Neutrophil (primary cell): ENCODE data around the gene BANP.
"Not testable (repeated sequence)": the region's sequence is repeated elsewhere in the genome, so short reads cannot be mapped to it uniquely, and the experiment has no call there.

Experiments used
- H3K27ac ChIP-seq: fragments of 200-600 bp; sonication (generic); 2 replicates; pipeline ENCODE4 v1.5.1; 2016; ENCODE audit warnings: mild to moderate bottlenecking, moderate library complexity
- H3K27me3 ChIP-seq: fragments of 200-600 bp; sonication (generic); 2 replicates; pipeline ENCODE4 v1.6.0; 2016; ENCODE audit warnings: mild to moderate bottlenecking
- H3K36me3 ChIP-seq: fragments of 200-600 bp; sonication (generic); 2 replicates; pipeline ENCODE4 v1.5.1; 2017
- H3K4me1 ChIP-seq, 2 experiments: fragments of 200-600 bp in 1 of 2; sonication (generic) in 1 of 2; 1 replicate in 1 of 2; 2 replicates in 1 of 2; pipeline versions ENCODE4 v1.5.1 to v1.6.1; 2013 to 2016; ENCODE audit warnings: low read depth in 1 of 2, low read length in 1 of 2, mild to moderate bottlenecking in 1 of 2, moderate library complexity in 1 of 2; ENCODE audit not compliant: control insufficient read depth in 1 of 2, insufficient read depth in 1 of 2
- H3K4me3 ChIP-seq, 2 experiments: fragments of 200-600 bp in 1 of 2; sonication (generic) in 1 of 2; 1 replicate in 1 of 2; 2 replicates in 1 of 2; pipeline ENCODE4 v1.5.1; 2013 to 2016; ENCODE audit warnings: low read depth in 1 of 2, low read length in 1 of 2, mild to moderate bottlenecking in 1 of 2, moderate library complexity in 1 of 2
- H3K9me3 ChIP-seq: fragments of 200-600 bp; sonication (generic); 2 replicates; pipeline ENCODE4 v1.5.1; 2016
- TF ChIP-seq, protein P1 (sequence below): fragments of 200-600 bp; sonication (generic); IDR thresholded peaks from 2 replicates; pipeline ENCODE4 v1.5.1; 2016; ENCODE audit warnings: antibody characterized with exemption

The BANP gene

DNA sequence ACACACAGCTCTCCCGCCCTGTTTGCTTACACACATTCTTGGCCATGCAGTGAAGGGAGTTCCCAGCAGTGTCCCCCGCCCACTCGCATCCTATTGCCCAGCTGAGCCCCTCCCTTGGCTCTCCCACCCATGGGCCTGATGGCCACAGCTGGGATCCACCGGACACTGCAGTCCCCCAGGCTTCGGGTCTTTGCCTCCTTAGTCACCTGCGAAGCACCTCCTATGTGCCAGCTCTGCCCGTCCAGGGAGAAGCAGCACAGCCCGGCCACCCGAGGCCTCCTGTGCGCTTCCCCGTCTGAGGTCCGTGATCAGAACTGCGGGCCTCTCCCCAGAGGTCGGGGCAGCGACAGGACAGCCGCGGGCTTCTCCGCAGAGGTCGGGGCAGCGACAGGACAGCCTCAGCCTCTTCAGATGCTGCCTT, 136.9 kb downstream of the BANP start:
- no peaks in the 10 kb centered on the region for H3K36me3 ChIP-seq
- no peak overlapping the region for H3K27ac ChIP-seq
- peaks cover 32% of the 10 kb centered on the region for H3K27me3 ChIP-seq
- no peaks in the 10 kb centered on the region for H3K4me1 ChIP-seq
- TF ChIP-seq, protein P1, sequence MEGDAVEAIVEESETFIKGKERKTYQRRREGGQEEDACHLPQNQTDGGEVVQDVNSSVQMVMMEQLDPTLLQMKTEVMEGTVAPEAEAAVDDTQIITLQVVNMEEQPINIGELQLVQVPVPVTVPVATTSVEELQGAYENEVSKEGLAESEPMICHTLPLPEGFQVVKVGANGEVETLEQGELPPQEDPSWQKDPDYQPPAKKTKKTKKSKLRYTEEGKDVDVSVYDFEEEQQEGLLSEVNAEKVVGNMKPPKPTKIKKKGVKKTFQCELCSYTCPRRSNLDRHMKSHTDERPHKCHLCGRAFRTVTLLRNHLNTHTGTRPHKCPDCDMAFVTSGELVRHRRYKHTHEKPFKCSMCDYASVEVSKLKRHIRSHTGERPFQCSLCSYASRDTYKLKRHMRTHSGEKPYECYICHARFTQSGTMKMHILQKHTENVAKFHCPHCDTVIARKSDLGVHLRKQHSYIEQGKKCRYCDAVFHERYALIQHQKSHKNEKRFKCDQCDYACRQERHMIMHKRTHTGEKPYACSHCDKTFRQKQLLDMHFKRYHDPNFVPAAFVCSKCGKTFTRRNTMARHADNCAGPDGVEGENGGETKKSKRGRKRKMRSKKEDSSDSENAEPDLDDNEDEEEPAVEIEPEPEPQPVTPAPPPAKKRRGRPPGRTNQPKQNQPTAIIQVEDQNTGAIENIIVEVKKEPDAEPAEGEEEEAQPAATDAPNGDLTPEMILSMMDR = no peak
- H3K9me3 ChIP-seq = no peaks in the 10 kb centered on the region
- H3K4me3 ChIP-seq = no peak overlapping the region

DNA sequence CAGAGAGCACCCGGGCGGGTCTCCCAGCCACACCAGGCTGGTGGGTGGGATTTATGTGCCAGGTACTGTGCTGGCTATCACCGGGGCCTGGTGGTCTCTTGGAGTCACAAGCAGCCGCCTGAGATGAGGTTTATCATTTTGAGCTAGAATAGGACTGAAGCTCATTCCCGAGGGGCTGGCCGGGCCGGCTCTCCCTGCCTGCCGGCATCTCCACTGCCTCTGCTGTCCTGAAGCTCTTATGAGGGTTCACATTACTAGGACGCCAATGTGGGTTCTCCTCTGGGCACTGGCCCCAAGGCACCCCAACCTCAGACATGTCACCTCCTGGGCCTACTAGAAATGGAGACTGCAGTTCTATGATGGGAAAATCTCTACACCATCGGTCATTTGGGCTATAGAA, 137.4 kb downstream of the BANP start:
- H3K36me3 ChIP-seq, H3K4me3 ChIP-seq, H3K4me1 ChIP-seq, H3K27ac ChIP-seq, H3K9me3 ChIP-seq: not testable (repeated sequence)
- peaks cover 32% of the 10 kb centered on the region for H3K27me3 ChIP-seq

DNA sequence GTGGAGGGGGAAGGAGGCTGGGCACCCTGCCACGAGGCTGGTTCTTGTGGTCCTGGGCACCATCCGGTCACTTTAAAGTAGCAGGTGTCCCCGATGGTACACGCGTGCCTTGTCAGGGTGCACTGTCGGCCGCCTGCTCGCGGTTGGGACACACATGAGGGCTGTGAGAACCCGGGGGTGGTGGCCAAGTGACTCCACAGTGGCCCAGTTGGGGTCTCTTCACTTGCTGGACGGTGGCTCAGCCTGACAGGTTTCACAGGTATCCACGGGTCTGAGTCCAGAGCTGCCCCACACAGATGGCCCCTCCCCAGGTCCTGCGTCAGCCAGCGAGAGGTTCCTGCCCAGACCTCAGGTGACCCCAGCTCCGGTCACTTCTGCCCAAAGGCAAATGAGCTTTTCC, 137.8 kb downstream of the BANP start:
- H3K4me1 ChIP-seq, H3K9me3 ChIP-seq, H3K4me3 ChIP-seq, H3K27ac ChIP-seq, H3K36me3 ChIP-seq: not testable (repeated sequence)
- H3K27me3 ChIP-seq = peaks cover 32% of the 10 kb centered on the region

DNA sequence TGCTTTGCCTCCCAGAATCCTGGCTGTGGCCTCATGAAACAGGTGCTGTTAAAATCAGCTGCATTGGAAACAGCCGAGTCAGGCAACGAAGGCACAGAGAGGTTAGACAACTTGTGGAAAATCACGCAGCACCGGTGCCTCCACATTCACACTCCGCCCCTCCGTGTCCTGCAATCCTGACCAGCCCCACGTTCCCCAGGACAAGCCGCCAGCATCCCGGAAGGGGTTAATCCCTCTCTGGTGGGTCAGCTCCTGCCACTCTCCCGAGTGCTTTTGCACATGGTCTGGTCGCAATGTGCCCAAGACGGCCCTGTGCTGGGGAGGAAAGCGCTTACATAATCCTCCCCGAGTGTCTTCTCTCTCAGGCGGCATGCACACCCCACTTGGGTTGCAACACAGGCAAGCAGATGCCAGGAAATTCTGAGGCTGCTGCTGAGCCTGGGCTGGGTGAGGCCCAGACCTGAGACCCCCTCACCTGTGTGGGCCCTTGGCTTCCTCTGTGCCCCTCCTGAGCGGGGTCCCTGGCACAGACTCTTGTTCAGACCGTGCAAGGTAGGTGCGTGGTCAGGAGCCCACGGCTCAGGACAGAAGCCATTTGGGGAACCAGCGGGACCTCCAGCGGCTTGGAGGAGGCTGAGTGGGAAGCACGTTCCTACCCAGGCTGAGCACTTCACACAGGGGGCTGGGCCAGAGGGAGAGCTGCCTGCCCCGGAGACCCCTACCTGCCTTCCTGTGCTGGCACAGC, 138.6 kb downstream of the BANP start:
- H3K36me3 ChIP-seq, H3K4me3 ChIP-seq, H3K27ac ChIP-seq, H3K4me1 ChIP-seq, H3K9me3 ChIP-seq: not testable (repeated sequence)
- H3K27me3 ChIP-seq = peaks cover 32% of the 10 kb centered on the region

GRCh38 chr16:88090377-88091175, 139.3 kb downstream of the BANP start:
- H3K4me1 ChIP-seq, H3K4me3 ChIP-seq, H3K9me3 ChIP-seq, H3K27ac ChIP-seq, H3K36me3 ChIP-seq: not testable (repeated sequence)
- H3K27me3 ChIP-seq = peaks cover 32% of the 10 kb centered on the region

GRCh38 chr16:88091221-88091971, 140.2 kb downstream of the BANP start:
- H3K4me1 ChIP-seq, H3K27ac ChIP-seq, H3K4me3 ChIP-seq, H3K9me3 ChIP-seq, H3K36me3 ChIP-seq: not testable (repeated sequence)
- H3K27me3 ChIP-seq = peaks cover 32% of the 10 kb centered on the region

DNA sequence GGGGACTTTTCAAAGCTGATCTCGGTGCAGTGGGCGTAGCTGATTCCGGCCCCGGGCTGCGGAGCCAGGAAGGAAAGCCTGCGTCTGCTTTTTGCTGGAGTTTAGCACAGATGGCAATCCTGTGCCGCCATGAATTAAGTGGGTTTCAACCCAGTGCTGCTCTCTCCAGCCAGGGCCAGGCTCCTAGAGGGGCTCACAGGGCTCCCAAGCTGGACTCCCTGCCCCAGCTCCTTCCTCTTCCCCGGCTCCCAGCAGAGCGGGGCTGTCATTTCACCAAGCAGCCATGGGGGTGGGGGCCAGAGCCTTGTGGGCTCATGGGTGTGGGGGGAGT, 140.7 kb downstream of the BANP start:
- H3K9me3 ChIP-seq, H3K36me3 ChIP-seq, H3K27ac ChIP-seq, H3K4me1 ChIP-seq, H3K4me3 ChIP-seq: not testable (repeated sequence)
- peaks cover 32% of the 10 kb centered on the region for H3K27me3 ChIP-seq

DNA sequence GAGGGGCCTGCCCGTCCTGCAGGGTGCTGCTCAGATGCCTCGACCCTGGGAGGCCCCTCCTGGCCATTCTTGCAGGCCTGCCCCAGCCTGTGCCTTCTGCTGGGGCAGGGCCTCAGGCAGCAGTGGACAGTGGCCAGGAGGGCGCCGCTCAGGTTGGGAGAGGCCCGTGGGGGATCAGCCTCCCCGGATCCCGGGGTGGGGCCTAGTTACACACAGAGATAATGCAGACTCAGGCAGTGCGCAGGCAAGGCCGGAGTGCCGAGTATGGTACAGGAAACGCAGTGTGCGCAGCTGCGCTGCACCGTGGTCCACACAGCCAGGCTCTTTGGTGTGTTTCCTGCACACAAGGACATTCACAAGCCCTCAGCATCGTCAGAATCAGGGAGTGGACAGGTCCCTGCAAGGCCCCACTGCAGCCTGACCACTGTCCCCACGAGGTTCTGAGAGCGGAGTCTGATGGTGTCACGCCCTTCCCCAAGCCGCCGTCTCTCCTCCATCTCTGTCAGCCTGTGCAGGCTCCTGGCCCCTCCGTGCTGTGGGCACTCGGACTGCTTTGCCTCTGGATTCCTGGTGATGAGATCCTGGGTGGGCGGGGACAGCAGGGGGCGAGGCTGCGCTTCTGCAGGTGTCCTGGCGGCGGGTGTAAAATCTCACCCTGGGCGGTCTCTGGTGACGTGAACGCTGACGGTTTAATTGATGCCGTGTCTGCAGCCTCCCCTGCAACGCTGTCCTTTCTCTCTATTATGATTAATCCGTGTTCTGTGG, 141.7 kb downstream of the BANP start:
- H3K4me3 ChIP-seq, H3K36me3 ChIP-seq, H3K4me1 ChIP-seq, H3K9me3 ChIP-seq, H3K27ac ChIP-seq: not testable (repeated sequence)
- H3K27me3 ChIP-seq = peaks cover 32% of the 10 kb centered on the region

GRCh38 chr16:88093556-88094252, 142.5 kb downstream of the BANP start:
- H3K4me1 ChIP-seq, H3K36me3 ChIP-seq, H3K4me3 ChIP-seq, H3K9me3 ChIP-seq, H3K27ac ChIP-seq: not testable (repeated sequence)
- H3K27me3 ChIP-seq = peaks cover 32% of the 10 kb centered on the region

DNA sequence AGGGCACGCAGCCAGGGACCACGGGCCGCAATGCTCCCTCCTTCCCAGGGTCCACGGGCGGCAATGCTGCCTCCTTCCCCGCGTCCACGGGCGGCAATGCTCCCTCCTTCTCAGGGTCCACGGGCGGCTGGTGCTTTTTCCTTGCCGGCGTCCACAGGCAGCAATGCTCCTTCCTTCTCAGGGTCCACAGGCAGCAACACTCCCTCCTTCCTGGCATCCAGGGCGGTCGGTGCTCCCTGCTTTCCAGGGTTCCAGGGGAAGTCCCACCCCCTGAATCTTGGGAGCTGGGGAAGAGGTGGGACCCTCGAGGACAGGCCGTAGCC, 143.0 kb downstream of the BANP start:
- H3K36me3 ChIP-seq, H3K27ac ChIP-seq, H3K4me1 ChIP-seq, H3K9me3 ChIP-seq, H3K4me3 ChIP-seq: not testable (repeated sequence)
- H3K27me3 ChIP-seq = peaks cover 32% of the 10 kb centered on the region

- not testable (repeated sequence) for H3K4me1 ChIP-seq, H3K4me3 ChIP-seq, H3K27ac ChIP-seq, H3K36me3 ChIP-seq, H3K9me3 ChIP-seq
- H3K27me3 ChIP-seq = peaks cover 26% of the 10 kb centered on the region
These were observed 143.7 kb downstream of the BANP start for GRCh38 chr16:88094900-88095299.

- H3K36me3 ChIP-seq, H3K4me3 ChIP-seq, H3K9me3 ChIP-seq, H3K4me1 ChIP-seq, H3K27ac ChIP-seq: not testable (repeated sequence)
- peaks cover 26% of the 10 kb centered on the region for H3K27me3 ChIP-seq
These were observed 145.4 kb downstream of the BANP start for GRCh38 chr16:88096659-88097058.
